SK-N-SH (cell line): ENCODE results near the gene EXOC6. TPM values are rescaled to one million over a fixed set of nuclear protein-coding genes. Genes with fewer than 3 reads are reported as not detected.

Experiments used
- CTCF ChIA-PET: fragments of 300-600, 350-600 bp; formaldehyde crosslinking; extraction: SDS; loops from one replicate; lab custom pipeline; 2021; lab: Yijun Ruan, JAX
- POLR2A ChIA-PET: fragments of 350-600 bp; sonication (Branson Sonifier 250); formaldehyde crosslinking; extraction: SDS; loops from one replicate; lab custom pipeline; 2020; ENCODE audit warnings: antibody characterized with exemption, inconsistent platforms; lab: Yijun Ruan, JAX
- DNase-seq: peaks from one replicate; pipeline ENCODE4 v3.0.0; 2012
- H2AFZ ChIP-seq: fragments of 200-600 bp; sonication (generic); 2 replicates; pipeline ENCODE4 v1.8.1; 2016; ENCODE audit warnings: antibody characterized with exemption, mild to moderate bottlenecking, low read depth
- H3F3A ChIP-seq: fragments of 200-600 bp; sonication (generic); replicated peaks from 2 replicates; pipeline ENCODE3; 2016; ENCODE audit warnings: antibody characterized with exemption, mild to moderate bottlenecking; ENCODE audit not compliant: insufficient read depth
- H3K27ac ChIP-seq, 2 experiments: fragments of 200-500 bp in 1 of 2; fragments of 200-600 bp in 1 of 2; sonication (Bioruptor generic) in 1 of 2; sonication (generic), shearing (Covaris generic) in 1 of 2; 2 replicates each; pipeline versions ENCODE4 v1.5.1 to v1.6.1; 2014 to 2016; ENCODE audit warnings: low read depth in 2 of 2, inconsistent platforms in 1 of 2, low read length in 1 of 2, mild to moderate bottlenecking in 1 of 2, mixed read lengths in 1 of 2
- H3K27me3 ChIP-seq: fragments of 200-600 bp; sonication (generic), shearing (Covaris generic); 2 replicates; pipeline ENCODE4 v1.6.1; 2016; ENCODE audit warnings: mixed run types; ENCODE audit not compliant: insufficient read depth
- H3K36me3 ChIP-seq, 2 experiments: fragments of 200-500 bp in 1 of 2; fragments of 200-600 bp in 1 of 2; sonication (Bioruptor generic) in 1 of 2; sonication (generic) in 1 of 2; replicated peaks in 1 of 2; 2 replicates each; pipeline versions ENCODE3 to v1.5.1; 2014 to 2016; ENCODE audit warnings: low read length in 1 of 2, mild to moderate bottlenecking in 1 of 2; ENCODE audit not compliant: insufficient read depth in 2 of 2, control insufficient read depth in 1 of 2
- H3K4me1 ChIP-seq, 2 experiments: fragments of 200-500 bp in 1 of 2; fragments of 200-600 bp in 1 of 2; sonication (Bioruptor generic) in 1 of 2; sonication (generic), shearing (Covaris generic) in 1 of 2; 2 replicates each; pipeline versions ENCODE4 v1.5.1 to v1.6.1; 2014 to 2016; ENCODE audit warnings: low read depth in 1 of 2, low read length in 1 of 2, mixed run types in 1 of 2; ENCODE audit not compliant: insufficient read depth in 2 of 2, control insufficient read depth in 1 of 2
- H3K4me2 ChIP-seq: fragments of 200-600 bp; sonication (generic), shearing (Covaris generic); 2 replicates; pipeline ENCODE4 v1.6.1; 2017; ENCODE audit warnings: mixed run types
- H3K4me3 ChIP-seq, 2 experiments: fragments of 200-500 bp in 1 of 2; fragments of 200-600 bp in 1 of 2; sonication (Bioruptor generic) in 1 of 2; sonication (generic), shearing (Covaris generic) in 1 of 2; 2 replicates each; pipeline versions ENCODE4 v1.5.1 to v1.8.1; 2014 to 2016; ENCODE audit warnings: low read depth in 2 of 2, inconsistent platforms in 1 of 2, low read length in 1 of 2, mild to moderate bottlenecking in 1 of 2, mixed read lengths in 1 of 2, moderate library complexity in 1 of 2
- H3K79me2 ChIP-seq: fragments of 200-600 bp; sonication (generic); 2 replicates; pipeline ENCODE4 v1.8.1; 2017; ENCODE audit warnings: mild to moderate bottlenecking; ENCODE audit not compliant: insufficient read depth
- H3K9ac ChIP-seq: fragments of 200-600 bp; sonication (generic); 2 replicates; pipeline ENCODE4 v1.6.1; 2017; ENCODE audit warnings: mixed run types
- H3K9me2 ChIP-seq: fragments of 200-600 bp; sonication (generic); 2 replicates; pipeline ENCODE4 v1.6.1; 2017; ENCODE audit warnings: mixed run types
- H3K9me3 ChIP-seq: fragments of 200-600 bp; sonication (generic); 2 replicates; pipeline ENCODE4 v1.6.1; 2017; ENCODE audit warnings: mixed run types, mild to moderate bottlenecking, moderate library complexity
- H4K20me1 ChIP-seq: fragments of 200-600 bp; sonication (generic); 2 replicates; pipeline ENCODE4 v1.6.1; 2017; ENCODE audit warnings: mild to moderate bottlenecking, mixed run types; ENCODE audit not compliant: insufficient read depth
- CHD2 ChIP-seq: fragments of 150-350 bp; IDR thresholded peaks from 2 replicates; pipeline ENCODE4 v1.6.1; 2018; ENCODE audit warnings: low read length; ENCODE audit not compliant: partially characterized antibody
- EZH2phosphoT487 ChIP-seq: fragments of 200-600 bp; sonication (generic); IDR thresholded peaks from 2 replicates; pipeline ENCODE4 v1.6.1; 2017; ENCODE audit warnings: low read depth, mixed run types, mild to moderate bottlenecking, antibody characterized with exemption, moderate library complexity, borderline replicate concordance
- FOSL2 ChIP-seq: IDR thresholded peaks from 2 replicates; pipeline ENCODE4 v1.4.0; 2012; ENCODE audit warnings: low read depth, mild to moderate bottlenecking, moderate library complexity, borderline replicate concordance
- FOXJ3 ChIP-seq: sonication (generic); formaldehyde crosslinking; IDR thresholded peaks from 2 replicates; pipeline ENCODE4 v1.5.1; 2020; ENCODE audit warnings: mild to moderate bottlenecking, missing genetic modification reagents
- GABPA ChIP-seq: IDR thresholded peaks from 2 replicates; pipeline ENCODE4 v1.4.0; 2012; ENCODE audit warnings: low read depth, mild to moderate bottlenecking
- GATA2 ChIP-seq: sonication (generic); formaldehyde crosslinking; IDR thresholded peaks from 2 replicates; pipeline ENCODE4 v1.5.0; 2020; ENCODE audit warnings: mild to moderate bottlenecking, missing genetic modification reagents
- JUND ChIP-seq: IDR thresholded peaks from 2 replicates; pipeline ENCODE4 v1.4.0; 2012
- MAX ChIP-seq: IDR thresholded peaks from 2 replicates; pipeline ENCODE4 v1.4.0; 2012; ENCODE audit warnings: low read depth
- MXI1 ChIP-seq: IDR thresholded peaks from 2 replicates; pipeline ENCODE4 v1.6.1; 2012; ENCODE audit warnings: mild to moderate bottlenecking, low read depth, low read length, improper control_type of control experiment
- REST ChIP-seq: IDR thresholded peaks from 2 replicates; pipeline ENCODE4 v1.6.1; 2012; ENCODE audit warnings: mild to moderate bottlenecking, low read depth, low read length, moderate library complexity
- RFX5 ChIP-seq: IDR thresholded peaks from 2 replicates; pipeline ENCODE4 v1.6.1; 2012; ENCODE audit warnings: mild to moderate bottlenecking, improper control_type of control experiment, low read length
- SMC3 ChIP-seq: IDR thresholded peaks from 2 replicates; pipeline ENCODE4 v1.6.1; 2012; ENCODE audit warnings: low read depth, low read length, improper control_type of control experiment
- TCF12 ChIP-seq: IDR thresholded peaks from 2 replicates; pipeline ENCODE4 v1.4.0; 2012
- YY1 ChIP-seq: IDR thresholded peaks from 2 replicates; pipeline ENCODE4 v1.4.0; 2012; ENCODE audit warnings: low read depth, mild to moderate bottlenecking
- WGBS: methylation state at CpG from one replicate; pipeline ENCODE4 v1.1.6; 2017; ENCODE audit warnings: low lambda C conversion rate; 5-methylcytosine and 5-hydroxymethylcytosine counted together
- polyA plus RNA-seq, 3 experiments: library from polyadenylated mRNA; depleted of rRNA; stranded (reverse); fragments of >200 nt; gene quantifications; 2 replicates each; pipeline ENCODE4 v1.2.3, GENCODE V29; 2012

Gene EXOC6
- polyA plus RNA-seq, 1 of the 3 experiments (the other 2 are of a cell fraction) = 2.3 TPM

- no peaks in the 10 kb centered on the region for H4K20me1 ChIP-seq
- TF ChIP-seq GABPA = no peak
- no peak for TF ChIP-seq CHD2
- no peak for TF ChIP-seq FOXJ3 (CRISPR knock-in tag)
- TF ChIP-seq GATA2 = no peak
- TF ChIP-seq SMC3 = no peak
- no peak for TF ChIP-seq TCF12
- TF ChIP-seq YY1 = no peak
- no peak for TF ChIP-seq FOSL2
- no peak for TF ChIP-seq EZH2phosphoT487
Measured at GRCh38 chr10:93054486-93054885, 206.2 kb downstream of the EXOC6 start.

GRCh38 chr10:93058139-93058538 lies 209.8 kb downstream of the EXOC6 start:
- 70% methylated on average over 3 of the region's 3 CpGs for WGBS
- no peak overlapping the region for H2AFZ ChIP-seq
- TF ChIP-seq MAX = no peak
- DNase-seq = no peak
- no peaks in the 10 kb centered on the region for H3F3A ChIP-seq
- no peak overlapping the region for H3K4me2 ChIP-seq
- H3K4me1 ChIP-seq = no peaks in the 10 kb centered on the region
- H3K27me3 ChIP-seq = no peaks in the 10 kb centered on the region
- H3K27ac ChIP-seq = no peak overlapping the region
- H3K4me3 ChIP-seq = no peak overlapping the region
- no peaks in the 10 kb centered on the region for H3K9me2 ChIP-seq
- no peaks in the 10 kb centered on the region for H3K36me3 ChIP-seq
- no peaks in the 10 kb centered on the region for H4K20me1 ChIP-seq
- POLR2A ChIA-PET = no interaction called here
- CTCF ChIA-PET = no interaction called here
- H3K79me2 ChIP-seq = no peaks in the 10 kb centered on the region
- H3K9ac ChIP-seq = no peak overlapping the region
- H3K9me3 ChIP-seq = no peaks in the 10 kb centered on the region

More at GRCh38 chr10:93054486-93054885, 206.2 kb downstream of the EXOC6 start:
- Histone ChIP-seq H3K9ac (no peak overlapping the region), H3K9me3 (no peaks in the 10 kb centered on the region), H2AFZ (no peak overlapping the region), H3K4me3 (no peak overlapping the region), H3K36me3 (no peaks in the 10 kb centered on the region), H3F3A (no peaks in the 10 kb centered on the region), H3K79me2 (no peaks in the 10 kb centered on the region), H3K4me2 (no peak overlapping the region), H3K9me2 (no peaks in the 10 kb centered on the region), H3K4me1 (no peaks in the 10 kb centered on the region), H3K27me3 (no peaks in the 10 kb centered on the region), H3K27ac (no peak overlapping the region)
- ChIA-PET CTCF (interaction anchor here (1.0 kb wide), 1 partner anchor 26 kb away, joined by 3 read pairs; no protein-coding TSS in a partner anchor), POLR2A (no interaction called here)
- DNase-seq = no peak
- WGBS = 95% methylated on average over 3 of the region's 3 CpGs

GRCh38 chr10:93059975-93060886 lies 211.9 kb downstream of the EXOC6 start, which contains the start of gene CYP26C1:
Gene CYP26C1, plus strand, starts transcription at chr10:93060798. Its CDS starts 466 bp downstream, at chr10:93061264.
- Histone ChIP-seq H3K4me2 (no peak within 1 kb of the TSS), H3K9me3 (no peaks in the 10 kb centered on the region)
- 94% methylated on average over 62 of the region's 67 CpGs for whole genome bisulfite sequencing
- CTCF ChIA-PET = interaction anchor here (0.6 to 8.4 kb wide), 3 partner anchors 12 to 54 kb away, joined by 3 to 69 read pairs (median 4); no protein-coding TSS in a partner anchor
- TF ChIP-seq JUND = no peak
- no peak for TF ChIP-seq EZH2phosphoT487
- TF ChIP-seq YY1 = no peak
- no peak for TF ChIP-seq RFX5
- TF ChIP-seq MXI1 = no peak
- no peak for TF ChIP-seq CHD2
- TF ChIP-seq REST = no peak
- TF ChIP-seq, all 33 proteins: peak for 0
- Histone ChIP-seq H3K9ac (no peak within 1 kb of the TSS), H3K36me3 (no peaks in the 10 kb centered on the region), H3K4me1 (no peaks in the 10 kb centered on the region), H4K20me1 (no peaks in the 10 kb centered on the region), H3K27ac (no peak within 1 kb of the TSS), H3K79me2 (no peaks in the 10 kb centered on the region), H2AFZ (no peak within 1 kb of the TSS), H3K4me3 (no peak within 1 kb of the TSS), H3K27me3 (peaks cover 5% of the 10 kb centered on the region), H3K9me2 (no peaks in the 10 kb centered on the region), H3F3A (no peaks in the 10 kb centered on the region)
- DNase-seq = no peak
- POLR2A ChIA-PET = no interaction called here
